Left renal cortex interstitium (tissue), 4 donors: ENCODE results near the gene MAP1LC3A. TPM values are rescaled to one million over a fixed set of nuclear protein-coding genes. Genes with fewer than 3 reads are reported as not detected.

ENCODE experiments used
- DNase-seq, 4 donors: peaks; one replicate each; pipeline ENCODE4 v3.0.0-alpha.2; 2013; ENCODE audit warnings: low read depth in 4 of 4, low spot score in 2 of 4, missing footprints in 1 of 4
- polyA plus RNA-seq, 4 donors: library from polyadenylated mRNA; unstranded; fragments of 120-200 nt; gene quantifications; one replicate each; pipeline ENCODE4 v1.2.1, GENCODE V29; 2013; ENCODE audit not compliant: insufficient read length in 4 of 4

Gene MAP1LC3A
- polyA plus RNA-seq, 4 donors, result 20.0 to 40.9 (median 31.5) TPM

DNA sequence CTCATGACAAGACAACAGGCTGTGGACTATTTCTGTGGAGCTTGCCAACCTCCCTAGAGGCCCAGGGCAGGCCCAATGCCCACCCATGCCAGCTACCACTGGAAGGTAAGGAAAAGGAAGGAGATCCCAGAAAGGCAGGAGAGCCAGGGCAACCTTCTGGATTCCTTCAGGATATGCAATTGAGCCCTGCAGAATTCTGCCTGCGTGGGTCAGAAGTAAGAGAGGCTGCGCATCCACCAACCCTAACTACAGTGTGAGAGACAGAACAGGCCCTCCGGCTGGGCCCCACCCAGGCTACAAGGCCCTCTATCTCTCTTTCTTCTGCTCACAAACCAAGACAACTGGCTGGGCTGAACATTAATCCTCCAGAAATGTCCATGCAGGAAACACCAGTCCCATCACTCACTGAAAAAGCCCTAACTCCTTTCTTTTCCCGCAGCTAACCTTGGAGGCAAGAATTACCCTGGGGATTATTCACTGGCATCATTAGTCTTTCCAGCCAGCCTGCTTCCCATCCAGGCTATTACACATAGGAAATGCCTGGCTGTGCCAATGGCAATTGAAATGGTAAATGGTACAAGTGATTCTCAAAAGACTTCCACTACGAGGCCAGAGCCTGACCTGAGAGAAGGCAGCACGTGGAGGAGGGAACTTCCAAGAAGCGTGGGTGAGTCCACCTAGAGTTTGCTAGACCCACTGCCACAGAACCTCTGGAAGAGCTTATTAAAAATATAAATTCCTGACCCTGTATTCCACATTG is 15.2 kb downstream of the MAP1LC3A start:
- DNase-seq, result no peak

DNA sequence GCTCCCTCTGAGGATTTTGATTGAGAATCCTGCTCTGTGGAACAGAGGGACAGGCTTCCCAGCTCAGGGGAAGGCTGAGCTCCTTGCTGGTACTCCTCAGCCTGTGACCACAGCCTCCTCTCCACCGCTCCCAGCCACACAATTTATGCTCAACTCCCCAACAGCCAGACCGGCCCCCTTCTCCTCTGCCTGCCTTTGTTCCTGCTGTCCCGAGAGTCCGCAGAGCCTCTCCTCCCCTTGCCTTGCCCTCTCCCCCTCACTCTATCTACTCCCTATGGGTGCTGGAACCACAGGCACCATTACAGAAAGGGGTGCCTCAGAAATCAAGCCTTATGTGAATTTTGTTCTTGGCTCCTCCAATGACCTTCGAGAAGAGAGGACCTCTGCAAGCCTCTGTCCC is 15.9 kb downstream of the MAP1LC3A start:
- no peak for DNase-seq

DNA sequence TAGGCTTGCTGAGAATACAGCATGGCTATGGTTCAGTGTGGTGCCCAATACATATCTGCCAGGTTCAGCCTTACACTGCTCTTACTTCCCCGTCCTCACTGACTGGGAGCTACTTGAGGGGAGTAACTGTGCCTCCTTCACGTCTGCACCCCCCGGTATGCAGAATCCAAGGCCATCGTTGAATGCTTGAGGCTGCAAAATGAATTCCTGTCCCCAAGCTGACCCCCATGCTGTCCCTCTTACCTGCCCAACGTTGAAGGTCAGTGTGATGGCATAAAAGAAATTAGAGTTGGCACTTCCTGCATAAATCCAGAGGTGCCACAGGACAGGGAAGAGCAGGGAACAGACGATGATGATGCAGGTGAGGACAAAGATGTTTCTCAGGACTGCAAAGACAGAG is 16.3 kb downstream of the MAP1LC3A start:
- no peak for DNase-seq

DNA sequence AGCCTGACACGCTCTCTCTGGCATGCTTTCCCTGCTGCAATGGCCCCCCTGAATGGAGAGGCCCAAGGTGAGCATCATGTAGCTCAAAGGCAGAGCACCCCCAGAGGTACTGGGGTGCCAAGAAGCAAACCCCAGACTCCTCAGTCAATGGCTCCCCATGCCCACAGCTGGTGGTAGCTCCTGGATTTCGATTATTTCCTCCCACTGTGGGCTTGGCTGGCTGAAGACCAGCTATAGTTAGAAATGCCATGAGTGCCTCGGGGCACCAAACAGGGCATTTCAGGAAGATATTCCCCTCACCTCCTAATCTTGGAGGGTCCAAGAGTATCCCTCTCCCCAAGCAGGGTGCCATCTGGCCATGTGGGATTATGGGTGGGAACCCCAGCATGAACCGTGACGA is 16.8 kb downstream of the MAP1LC3A start:
- DNase-seq, result no peak

DNA sequence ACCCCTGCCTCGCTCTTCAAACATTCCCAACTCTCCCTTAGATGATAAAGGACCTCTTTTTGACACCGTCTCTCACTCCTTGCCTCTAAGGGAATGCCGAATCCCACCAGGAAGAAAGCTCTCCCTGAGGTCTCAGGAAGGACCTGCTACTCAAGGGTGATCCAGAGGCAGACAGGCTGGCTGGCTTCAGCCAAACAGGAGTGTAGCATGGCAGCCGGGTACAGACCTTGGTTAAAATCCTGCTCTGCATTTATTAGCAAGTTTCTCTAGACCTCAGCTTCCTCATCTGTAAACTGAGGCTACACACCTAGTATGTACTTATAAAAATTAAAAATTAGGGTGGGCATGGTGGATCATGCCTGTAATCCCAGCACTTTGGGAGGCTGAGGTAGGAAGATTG is 17.2 kb downstream of the MAP1LC3A start:
- no peak for DNase-seq

DNA sequence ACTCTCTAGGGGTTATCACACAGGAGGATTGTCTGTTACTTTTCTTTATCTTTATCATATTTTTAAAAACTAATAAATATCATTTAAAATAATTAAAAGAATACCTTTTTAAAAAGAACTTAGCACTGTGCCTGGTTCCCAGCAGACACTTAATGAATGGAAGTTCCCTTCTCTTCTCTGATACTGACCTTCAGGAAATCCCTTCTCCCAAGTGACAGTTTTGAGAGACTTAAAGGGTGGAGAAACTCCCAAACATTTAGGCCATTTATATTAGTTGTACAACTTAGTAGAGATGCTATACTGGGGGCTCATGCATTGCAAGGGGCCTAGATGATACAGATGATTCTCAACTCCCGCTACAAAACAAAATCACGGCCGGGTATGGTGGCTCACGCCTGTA is 18.5 kb downstream of the MAP1LC3A start:
- DNase-seq, result no peak

DNA sequence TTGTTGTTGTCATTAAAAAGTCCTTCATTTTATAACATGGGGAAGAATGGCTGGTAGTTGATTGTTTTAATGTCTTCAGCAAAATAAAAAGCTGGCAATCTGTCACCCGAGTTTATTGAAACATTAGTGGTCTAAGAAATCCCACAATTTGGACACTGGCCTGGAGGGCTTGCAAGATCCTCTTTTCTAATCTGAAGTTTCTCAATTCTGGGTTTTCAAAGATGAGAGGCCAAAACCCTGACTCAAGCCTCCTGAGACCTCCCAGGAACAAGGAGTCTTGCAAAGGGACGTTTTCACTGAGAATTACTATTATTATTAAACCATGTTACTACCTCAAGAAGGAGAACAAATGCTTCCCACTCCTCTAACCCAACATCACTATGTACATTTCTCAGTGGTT is 19.5 kb downstream of the MAP1LC3A start:
- DNase-seq, result no peak

DNA sequence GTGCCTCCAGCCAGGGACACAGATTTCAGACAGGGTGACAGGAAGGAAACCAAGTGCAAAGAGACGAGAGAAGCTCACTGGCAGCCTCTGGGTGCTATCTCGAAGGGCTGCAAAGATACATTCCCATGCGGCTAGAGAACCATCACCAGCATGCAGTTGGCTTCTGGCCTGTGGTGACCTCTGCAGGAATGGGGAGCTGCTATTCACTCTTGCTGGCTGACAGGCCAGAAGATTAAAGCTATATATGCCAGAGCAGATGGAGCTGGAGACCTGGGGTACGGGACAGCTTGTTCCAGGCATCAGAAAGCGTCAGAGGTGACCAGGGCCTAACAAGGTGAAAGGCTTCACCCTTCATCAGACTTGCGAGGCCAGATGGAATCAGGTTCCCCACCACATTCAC is 20.0 kb downstream of the MAP1LC3A start:
- DNase-seq, result no peak

DNA sequence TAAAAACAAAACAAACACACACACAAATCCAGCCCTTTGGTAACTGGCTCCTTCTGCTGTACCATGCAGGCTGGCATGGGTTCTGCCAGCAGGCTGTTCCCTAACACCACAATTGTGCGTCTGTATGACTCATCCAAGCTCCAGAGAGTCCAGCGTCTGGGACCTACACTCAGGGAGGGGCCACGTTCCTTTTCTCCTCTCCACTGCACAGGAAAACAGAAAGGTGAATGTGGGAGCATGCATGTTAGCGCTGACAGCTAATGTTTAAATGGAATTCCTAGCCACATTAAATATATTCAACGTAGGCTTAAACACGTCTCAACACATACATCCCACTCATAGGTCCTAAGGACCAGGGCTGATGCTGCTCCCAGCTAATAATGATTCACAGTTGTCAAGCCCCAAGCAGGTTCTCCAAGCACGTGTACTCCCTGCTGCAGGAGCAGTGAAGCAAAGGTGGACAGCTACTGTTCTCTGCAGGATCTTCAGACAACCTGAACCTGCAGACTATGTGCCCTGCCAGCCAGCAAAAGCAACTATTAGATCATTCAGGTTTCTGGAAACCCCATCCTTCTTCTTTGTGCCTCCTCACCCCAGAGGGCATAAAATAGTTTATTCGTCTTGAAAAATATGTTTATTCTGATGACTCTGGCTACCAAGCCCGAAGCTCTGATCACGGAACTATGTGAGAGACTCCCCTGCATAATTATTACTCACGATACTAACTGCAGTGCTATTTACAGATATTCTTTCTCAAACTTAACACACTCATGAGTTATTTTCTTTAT is 20.9 kb downstream of the MAP1LC3A start:
- no peak for DNase-seq

DNA sequence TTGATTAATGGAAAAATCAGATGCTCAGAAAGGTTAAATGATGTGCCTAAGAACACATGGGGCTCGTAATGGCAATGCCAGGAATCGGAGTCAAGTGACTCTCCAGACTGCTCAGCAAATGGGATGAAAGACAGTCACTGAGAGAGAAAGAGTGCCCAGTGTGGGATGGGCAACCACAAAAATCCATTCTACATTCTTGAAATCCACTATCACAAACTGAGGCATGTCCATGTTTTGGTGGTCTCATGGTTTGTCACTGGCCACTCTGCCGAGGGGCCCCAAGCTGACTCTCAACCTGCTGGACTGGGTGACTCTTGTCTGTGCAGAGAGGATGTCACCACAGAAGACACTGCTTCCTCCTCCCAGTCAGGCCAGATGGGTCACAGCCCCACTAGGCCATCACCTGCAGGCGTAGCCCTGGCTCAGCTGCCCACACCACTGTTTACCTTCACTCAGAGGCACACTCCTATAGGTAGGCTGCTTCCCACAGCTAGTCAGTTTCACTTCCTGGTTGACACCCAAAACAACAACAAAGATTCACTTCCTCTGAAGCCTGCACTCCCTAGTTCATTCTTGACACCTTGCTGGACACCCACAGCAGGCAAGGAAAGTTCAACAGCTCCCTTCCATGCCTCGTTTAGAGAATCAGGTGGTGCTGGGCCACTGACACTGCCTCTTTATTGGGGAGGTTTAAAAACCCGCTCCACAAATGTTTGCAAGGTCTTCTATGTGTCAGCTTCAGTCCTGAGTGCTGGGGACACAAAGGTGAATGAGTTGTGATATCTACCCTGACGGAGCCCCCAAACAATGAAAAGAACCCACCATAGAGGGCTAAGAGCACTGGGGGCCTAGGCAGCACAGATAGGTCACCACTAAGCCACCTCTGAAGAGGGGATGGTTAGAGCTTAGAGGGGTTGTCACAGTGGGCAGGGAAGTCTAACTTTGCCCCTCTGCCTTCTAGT is 21.7 kb downstream of the MAP1LC3A start:
- no peak for DNase-seq

DNA sequence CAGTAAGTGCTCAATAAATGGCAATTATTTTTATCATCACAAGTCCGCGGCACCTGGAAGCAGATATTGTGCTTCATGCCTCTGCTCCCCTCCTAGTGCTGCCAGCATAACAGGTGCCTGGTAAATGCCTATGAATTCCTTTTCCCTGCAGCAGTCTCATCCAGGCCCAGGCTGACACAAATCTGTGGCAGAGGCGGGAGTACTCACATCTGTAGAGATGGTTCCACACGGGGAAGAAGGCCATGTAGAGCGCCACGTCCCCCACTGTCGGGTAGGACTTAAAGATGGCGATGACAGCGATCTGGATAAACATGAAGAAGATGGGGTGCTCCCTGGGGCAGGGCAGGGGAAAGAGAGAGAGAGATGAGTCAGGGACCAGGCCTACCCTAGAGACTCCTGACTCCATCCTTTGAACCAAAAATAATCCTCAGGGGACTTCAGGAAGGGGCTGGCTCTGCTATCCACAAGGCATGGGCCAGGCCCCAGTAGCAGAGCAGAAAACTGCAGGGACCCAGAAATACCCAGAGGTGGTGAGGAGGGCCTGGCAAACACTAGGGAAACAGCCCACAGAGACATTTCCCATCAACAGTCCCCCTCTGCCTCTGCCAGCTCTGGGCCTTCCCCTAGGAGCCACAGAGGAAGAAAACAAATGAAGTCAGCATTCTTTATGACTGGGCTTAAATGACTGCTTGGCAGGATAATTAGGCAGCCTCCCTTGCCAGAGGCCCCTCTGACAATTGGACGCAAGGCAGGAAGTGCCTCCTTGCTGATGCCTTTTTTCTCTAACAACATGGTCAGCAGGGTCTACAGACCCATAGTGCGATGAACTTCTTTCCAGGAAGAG is 23.0 kb downstream of the MAP1LC3A start:
- DNase-seq, result no peak

DNA sequence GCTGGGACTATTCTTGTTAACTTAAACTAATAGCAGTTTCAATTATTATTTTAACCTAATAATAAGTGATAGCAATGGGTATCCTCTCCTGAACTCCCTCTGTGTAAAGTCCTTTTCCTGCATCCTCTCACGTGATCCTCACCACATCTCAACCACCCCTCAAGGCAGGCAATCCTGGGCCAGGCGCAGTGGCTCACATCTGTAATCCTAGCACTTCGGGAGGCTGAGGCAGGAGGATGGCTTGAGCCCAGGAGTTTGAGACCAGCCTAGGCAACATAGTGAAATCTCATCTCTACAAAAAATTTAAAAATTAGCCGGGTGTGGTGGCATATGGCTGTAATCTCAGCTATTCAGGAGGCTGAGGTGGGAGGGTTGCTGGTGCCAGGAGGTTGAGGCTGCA is 23.7 kb downstream of the MAP1LC3A start:
- no peak for DNase-seq

DNA sequence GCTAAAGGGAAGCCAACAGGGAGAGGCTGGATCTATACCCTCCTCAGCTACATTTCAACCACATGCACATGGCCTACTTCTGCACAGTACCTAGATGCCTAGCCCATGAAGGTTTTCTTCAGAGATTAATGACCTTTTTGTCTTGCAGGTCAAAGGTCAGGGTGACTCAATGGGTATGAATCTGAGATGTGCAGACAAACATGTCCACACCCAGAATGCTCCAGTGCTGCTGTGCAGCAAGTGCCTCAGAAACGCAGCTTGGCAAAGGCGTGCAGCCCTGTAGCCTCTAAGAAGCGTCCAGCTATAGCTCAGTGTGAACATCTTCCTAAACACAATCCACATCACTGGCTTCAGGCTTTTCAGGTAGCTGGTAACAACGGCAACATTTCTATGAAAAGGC is 24.4 kb downstream of the MAP1LC3A start:
- DNase-seq, result no peak

DNA sequence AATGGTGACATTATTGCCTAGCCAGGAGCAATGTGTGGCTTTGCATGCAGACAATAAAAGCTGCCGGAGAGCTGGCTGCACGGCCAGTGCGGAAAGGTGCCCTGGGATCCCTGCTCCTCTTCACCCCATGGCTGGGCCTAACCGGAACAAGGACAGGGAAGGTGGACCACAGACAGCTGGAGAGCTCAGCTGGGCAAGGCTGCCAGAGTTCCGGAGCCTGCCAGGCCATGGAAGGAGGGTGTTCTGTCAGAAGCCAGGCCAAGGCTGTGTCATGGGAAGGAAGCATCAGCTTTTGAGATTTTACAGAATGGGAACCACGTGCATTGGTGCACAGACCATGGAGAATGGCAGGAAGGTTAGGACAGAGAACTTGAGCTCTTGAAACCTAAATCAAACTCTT is 25.0 kb downstream of the MAP1LC3A start:
- DNase-seq, result no peak

DNA sequence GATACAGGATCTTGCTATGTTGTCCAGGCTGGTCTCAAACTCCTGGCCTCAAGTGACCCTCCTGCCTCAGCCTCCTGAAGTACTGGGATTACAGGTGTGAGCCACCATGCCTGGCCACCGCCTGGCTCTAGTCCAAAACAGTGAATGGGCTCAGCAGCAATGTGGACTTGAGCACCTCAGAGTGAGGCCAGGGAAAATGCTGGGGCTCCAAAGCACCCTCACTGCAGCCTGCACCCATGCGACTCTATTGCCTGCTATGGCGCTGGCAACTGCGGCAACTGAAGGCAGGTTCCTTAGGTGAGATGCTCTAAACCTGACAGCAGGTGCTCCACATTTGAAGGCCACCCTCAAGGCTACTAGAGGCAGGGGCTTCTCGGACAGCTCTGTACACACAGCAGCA is 26.5 kb downstream of the MAP1LC3A start:
- no peak for DNase-seq

DNA sequence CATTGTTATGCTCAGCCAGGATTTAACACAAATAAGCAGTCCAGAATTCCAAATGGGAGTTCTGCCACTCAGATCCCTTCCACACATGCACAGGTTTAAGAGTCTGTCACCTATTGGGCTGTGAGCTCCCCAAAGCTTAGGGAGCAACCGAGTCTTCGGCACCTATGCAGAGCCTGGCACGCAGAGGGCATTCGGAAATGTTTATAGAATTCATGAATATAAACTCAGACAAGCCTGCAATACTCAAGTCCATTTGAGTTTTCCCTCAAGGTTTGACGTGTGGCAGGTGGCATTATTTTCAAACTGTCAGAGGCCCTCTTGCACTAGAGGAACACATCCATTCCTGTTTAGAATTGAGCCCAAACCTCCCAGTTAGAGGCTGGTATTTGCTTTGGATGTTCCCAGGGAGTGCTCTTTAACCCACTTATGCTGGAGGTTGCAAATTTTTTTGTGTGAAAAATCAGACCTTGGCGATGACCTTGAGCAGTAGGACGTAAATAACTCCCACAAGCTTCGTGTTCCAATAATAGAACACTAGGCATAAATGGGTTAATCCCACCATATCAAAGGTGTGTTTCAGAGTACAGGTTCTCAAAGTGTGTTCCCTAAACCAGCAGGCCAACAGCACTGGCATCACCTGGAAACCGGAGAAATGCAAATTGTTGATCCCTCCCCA is 28.1 kb downstream of the MAP1LC3A start:
- no peak for DNase-seq

DNA sequence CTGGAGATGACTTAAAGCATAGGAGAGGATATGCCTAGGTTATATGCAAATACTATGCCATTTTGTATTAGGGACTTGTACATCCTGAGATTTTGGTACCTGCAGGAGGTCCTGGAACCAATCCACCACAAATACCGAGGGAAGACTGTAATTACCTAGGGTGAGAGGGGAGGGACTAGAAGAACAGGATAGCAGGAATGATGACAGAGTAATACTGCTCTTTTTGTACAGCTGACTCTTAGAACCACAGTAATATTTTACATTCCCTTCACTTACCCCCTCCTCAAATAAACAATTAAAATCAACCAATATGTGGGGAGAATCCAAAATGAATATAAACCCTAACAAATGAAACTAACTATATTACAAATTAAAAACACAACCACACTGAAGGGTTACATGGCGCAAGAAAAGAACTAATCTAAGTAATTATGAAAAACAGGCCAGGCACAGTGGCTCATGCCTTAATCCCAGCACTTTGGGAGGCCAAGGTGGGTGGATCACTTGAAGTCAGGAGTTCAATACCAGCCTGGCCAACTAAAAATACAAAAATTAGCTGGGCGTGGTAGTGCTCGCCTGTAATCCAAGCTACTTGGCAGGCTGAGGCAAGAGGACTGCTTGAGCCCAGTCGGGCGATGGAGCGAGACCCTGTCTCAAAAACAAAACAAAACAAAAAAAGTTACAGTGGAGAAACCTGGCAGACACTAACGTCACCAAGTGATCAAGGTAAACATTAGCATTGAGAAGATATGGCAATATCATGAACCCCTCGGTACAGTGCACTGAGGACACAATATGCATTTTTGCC is 37.1 kb downstream of the MAP1LC3A start:
- no peak for DNase-seq

DNA sequence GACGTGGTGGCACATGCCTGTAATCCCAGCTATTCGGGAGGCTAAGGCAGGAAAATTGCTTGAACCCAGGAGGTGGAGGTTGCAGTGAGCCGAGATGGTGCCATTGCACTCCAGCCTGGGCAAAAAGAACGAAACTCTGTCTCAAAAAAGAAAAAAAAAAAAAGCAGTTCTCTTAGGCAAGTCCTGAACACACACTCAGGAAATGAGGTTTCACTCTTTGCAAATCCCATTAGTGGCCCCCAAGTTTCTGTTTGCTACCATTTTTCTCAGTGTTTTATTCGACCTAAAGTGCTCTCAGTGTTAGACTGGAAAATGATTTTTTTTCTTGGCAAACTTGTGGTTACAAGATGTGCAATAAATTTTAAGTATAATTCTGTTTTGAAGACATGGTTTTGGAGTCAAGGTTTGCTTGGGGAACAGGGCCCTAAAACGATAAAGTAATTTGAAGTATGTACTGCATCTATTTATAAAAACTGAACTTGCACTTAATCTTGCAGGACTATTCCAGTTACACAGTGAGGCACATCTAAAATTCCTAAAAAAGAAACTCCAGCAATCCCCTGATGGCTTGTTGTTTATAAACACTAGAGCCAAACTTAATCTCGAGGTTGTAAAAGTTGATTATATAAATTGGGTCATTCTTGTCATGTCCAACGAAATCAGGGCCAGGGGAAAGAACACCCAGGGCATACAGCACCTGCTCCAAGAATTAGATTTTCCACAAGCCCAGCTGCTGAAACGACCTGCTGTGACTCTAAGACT is 42.6 kb downstream of the MAP1LC3A start:
- no peak for DNase-seq
